Heart right ventricle (tissue), 16 donors: Measurements from ENCODE around the gene MOK. TPM values are rescaled to one million over a fixed set of nuclear protein-coding genes. Genes with fewer than 3 reads are reported as not detected.
A peak's percentile ranks its signal among the peaks of the same experiment; 100 is the strongest.

Experiments used
- ATAC-seq, 8 donors: fragments of 200-7000 bp; cut with Tn5 transposase; one replicate each; pipeline ENCODE4 v1.9.1; 2020; ENCODE audit warnings: mild to moderate bottlenecking in 8 of 8, moderate library complexity in 8 of 8, moderate number of reproducible peaks in 1 of 8
- DNase-seq, 2 donors: peaks; one replicate each; pipeline ENCODE4 v3.0.0-alpha.2; 2020
- H3K27ac ChIP-seq, 10 donors: fragments of 200-600 bp; sonication (generic) in 2 of 10; one replicate each; pipeline versions ENCODE4 v1.5.0 to v1.8.0; 2020 to 2022; ENCODE audit warnings: mild to moderate bottlenecking in 3 of 10
- H3K27me3 ChIP-seq, 7 donors: fragments of 200-600 bp; one replicate each; pipeline ENCODE4 v1.8.0; 2021 to 2022; ENCODE audit warnings: mild to moderate bottlenecking in 2 of 7
- H3K36me3 ChIP-seq, 9 donors: fragments of 200-600 bp; sonication (generic) in 1 of 9; one replicate each; pipeline versions ENCODE4 v1.5.0 to v1.8.0; 2020 to 2022; ENCODE audit warnings: mild to moderate bottlenecking in 2 of 9
- H3K4me1 ChIP-seq, 9 donors: fragments of 200-600 bp; sonication (generic) in 1 of 9; one replicate each; pipeline versions ENCODE4 v1.5.0 to v1.8.0; 2020 to 2022; ENCODE audit warnings: mild to moderate bottlenecking in 4 of 9
- H3K4me3 ChIP-seq, 10 donors: fragments of 200-600 bp; sonication (generic) in 2 of 10; one replicate each; pipeline versions ENCODE4 v1.5.0 to v1.8.0; 2020 to 2022; ENCODE audit warnings: mild to moderate bottlenecking in 7 of 10, moderate library complexity in 2 of 10
- H3K9me3 ChIP-seq, 11 donors: fragments of 200-600 bp in 10 of 11; sonication (generic) in 2 of 11; one replicate each; pipeline versions ENCODE4 v1.5.0 to v1.8.0; 2013 to 2022; ENCODE audit warnings: mild to moderate bottlenecking in 2 of 11, control low read depth in 1 of 11, moderate library complexity in 1 of 11
- WGBS, 2 donors: extraction: QIAGEN DNeasy Blood & Tissue Kit; methylation state at CpG; one replicate each; pipeline ENCODE4 v1.1.7; 2013; ENCODE audit warnings: inconsistent platforms in 1 of 2; 5-methylcytosine and 5-hydroxymethylcytosine counted together
- intact Hi-C, 10 donors: fragments of 100-400 bp; cut with DNase I; formaldehyde crosslinking; loops; one replicate each; pipeline versions ENCODE4 v1.11.1 to v1.14.2; 2022
- polyA plus RNA-seq, 2 donors: library from polyadenylated mRNA; stranded (reverse); fragments of 200-250 nt; gene quantifications; one replicate each; pipeline ENCODE4 v1.2.3, GENCODE V29; 2013
- total RNA-seq, 10 donors: library from RNA; stranded (reverse); fragmentation: NEBNext Ultra II Directional in 3 of 10; extraction: Animal tissue kit (Norgen Biotek cat#: 25700) in 3 of 10; gene quantifications; one replicate each; pipeline versions ENCODE4 v1.2.1 to v1.2.4, GENCODE V29; 2021 to 2023
- TF ChIP-seq, protein P1 (sequence below), 9 donors: fragments of 200-600 bp; sonication (generic) in 2 of 9; IDR thresholded peaks; one replicate each; pipeline versions ENCODE4 v1.5.0 to v1.8.0; 2021 to 2022; ENCODE audit warnings: antibody characterized with exemption in 9 of 9, mild to moderate bottlenecking in 5 of 9, moderate library complexity in 1 of 9
- donor health status: Arrhythmogenic right ventricular cardiomyopathy.
- donor health status: ischemic (EF 13 %, LVEDD 7.1; RV severe dilation, severe dysfunction).
- donor health status: healthy with polysubstance abuse.
- donor health status: DM: no; HTN: yes; CAD: no.
- donor health status: DM: no; HTN: no; CAD: no.
- donor health status: ischemic (EF 25% LVEDD 6.9; RV normal size, moderate dysfunction).
- donor health status: ischemic (EF 25% LVEDD 5.7; RV mildly dilated, moderate dysfunction).
- donor health status: healthy.
- donor health status: DM: yes; HTN: yes; CAD: no.
- donor health status: Ischemic cardiomyopathy.
- donor health status: ischemic (EF 35%, LVEDD 5.7; RV mildly dilated, moderate dysfunction).
- donor health status: nonischemic (EF 11% LVEDD 7.7; RV severe dilation, severe dysfunction).
- donor health status: DM: yes; HTN: yes; CAD: no.
- donor health status: PGD.
- donor health status: ischemic (EF 29% LVEDD 5.4; RV normal size, mild dysfunction).
- donor health status: nonischemic (EF 23%, LVEDD 6.1; RV moderate dilation, normal function).

Gene MOK
- total and polyA plus RNA-seq, 12 donors = 6.6 to 19.8 (median 10.0) TPM

- H3K36me3 ChIP-seq = peaks cover 0 to 23% (median 0%) of the 10 kb centered on the region in 9 donors
- WGBS, 2 donors = 61 to 70% methylated on average over 21 of the region's 21 CpGs
- TF ChIP-seq, protein P1, sequence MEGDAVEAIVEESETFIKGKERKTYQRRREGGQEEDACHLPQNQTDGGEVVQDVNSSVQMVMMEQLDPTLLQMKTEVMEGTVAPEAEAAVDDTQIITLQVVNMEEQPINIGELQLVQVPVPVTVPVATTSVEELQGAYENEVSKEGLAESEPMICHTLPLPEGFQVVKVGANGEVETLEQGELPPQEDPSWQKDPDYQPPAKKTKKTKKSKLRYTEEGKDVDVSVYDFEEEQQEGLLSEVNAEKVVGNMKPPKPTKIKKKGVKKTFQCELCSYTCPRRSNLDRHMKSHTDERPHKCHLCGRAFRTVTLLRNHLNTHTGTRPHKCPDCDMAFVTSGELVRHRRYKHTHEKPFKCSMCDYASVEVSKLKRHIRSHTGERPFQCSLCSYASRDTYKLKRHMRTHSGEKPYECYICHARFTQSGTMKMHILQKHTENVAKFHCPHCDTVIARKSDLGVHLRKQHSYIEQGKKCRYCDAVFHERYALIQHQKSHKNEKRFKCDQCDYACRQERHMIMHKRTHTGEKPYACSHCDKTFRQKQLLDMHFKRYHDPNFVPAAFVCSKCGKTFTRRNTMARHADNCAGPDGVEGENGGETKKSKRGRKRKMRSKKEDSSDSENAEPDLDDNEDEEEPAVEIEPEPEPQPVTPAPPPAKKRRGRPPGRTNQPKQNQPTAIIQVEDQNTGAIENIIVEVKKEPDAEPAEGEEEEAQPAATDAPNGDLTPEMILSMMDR (IDR thresholded peaks at IDR 0.05) = no peak
- H3K4me3 ChIP-seq = no peak overlapping the region
- peak overlapping the region in 7 of 10 donors; percentile 45 to 78 (median 63) for H3K27ac ChIP-seq
- H3K4me1 ChIP-seq = peaks cover 0 to 10% (median 0%) of the 10 kb centered on the region in 9 donors
- intact Hi-C loops = no loop called here
- no peaks in the 10 kb centered on the region for H3K27me3 ChIP-seq
- ATAC-seq (peak; percentile 50 to 95 (median 88)), DNase-seq (no peak)
- no peaks in the 10 kb centered on the region for H3K9me3 ChIP-seq
These were observed 51.8 kb downstream of the MOK start for GRCh38 chr14:102252834-102253801.

GRCh38 chr14:102251161-102251560 is 53.8 kb downstream of the MOK start:
- Histone ChIP-seq H3K27ac (no peak overlapping the region), H3K9me3 (no peaks in the 10 kb centered on the region), H3K4me1 (peaks cover 0 to 10% (median 0%) of the 10 kb centered on the region in 9 donors), H3K36me3 (peaks cover 0 to 23% (median 0%) of the 10 kb centered on the region in 9 donors), H3K27me3 (no peaks in the 10 kb centered on the region), H3K4me3 (no peak overlapping the region)
- ATAC-seq (no peak), DNase-seq (no peak)
- 95 to 97% methylated on average over 8 of the region's 8 CpGs for WGBS, 2 donors
- intact Hi-C loops = no loop called here
- TF ChIP-seq, protein P1 (IDR thresholded peaks at IDR 0.05) = no peak

GRCh38 chr14:102250636-102251035 is 54.3 kb downstream of the MOK start:
- Histone ChIP-seq H3K4me1 (peaks cover 0 to 10% (median 0%) of the 10 kb centered on the region in 9 donors), H3K27me3 (no peaks in the 10 kb centered on the region), H3K4me3 (no peak overlapping the region), H3K9me3 (no peaks in the 10 kb centered on the region), H3K27ac (no peak overlapping the region), H3K36me3 (peaks cover 0 to 23% (median 0%) of the 10 kb centered on the region in 9 donors)
- no peak for ATAC-seq
- WGBS, 2 donors = 97% methylated on average over 15 of the region's 15 CpGs
- intact Hi-C loops = no loop called here
- DNase-seq = no peak
- TF ChIP-seq, protein P1 (IDR thresholded peaks at IDR 0.05) = no peak

DNA sequence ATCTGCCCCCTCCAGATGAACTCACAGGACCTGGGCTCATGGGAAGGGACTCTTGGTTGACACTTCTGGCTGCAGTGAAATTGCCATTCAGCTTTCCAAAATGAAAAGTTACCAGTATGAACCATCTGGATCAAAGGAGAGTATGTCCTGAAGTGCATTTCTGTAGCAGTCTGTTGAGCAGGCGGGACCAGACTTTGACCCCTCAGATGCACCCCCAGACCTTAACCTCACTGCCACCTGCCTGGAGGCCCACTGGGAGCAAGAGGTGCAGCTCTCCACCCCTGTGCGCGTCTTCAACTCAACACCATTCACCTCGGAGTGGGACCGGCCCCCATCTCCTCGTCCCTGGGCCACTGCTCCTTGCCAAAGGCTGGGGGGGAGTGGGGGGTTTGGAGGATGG is 55.0 kb downstream of the MOK start:
- DNase-seq (no peak), ATAC-seq (peak in 1 of 8 donors; percentile 18)
- WGBS, 2 donors = 93 to 95% methylated on average over 6 of the region's 6 CpGs
- Histone ChIP-seq H3K4me3 (no peak overlapping the region), H3K4me1 (peaks cover 0 to 10% (median 0%) of the 10 kb centered on the region in 9 donors), H3K36me3 (peaks cover 0 to 23% (median 0%) of the 10 kb centered on the region in 9 donors), H3K27ac (no peak overlapping the region), H3K27me3 (no peaks in the 10 kb centered on the region), H3K9me3 (no peaks in the 10 kb centered on the region)
- TF ChIP-seq, protein P1 (IDR thresholded peaks at IDR 0.05) = no peak
- intact Hi-C loops = no loop called here
